Measurements from ENCODE around the gene NBPF1. TPM values are rescaled to one million over a fixed set of nuclear protein-coding genes. Genes with fewer than 3 reads are reported as not detected.
"Not testable (repeated sequence)": the region's sequence is repeated elsewhere in the genome, so short reads cannot be mapped to it uniquely, and the experiment has no call there.

Gene NBPF1
- total RNA-seq, 1 experiment from 2014 or later = 46.0 TPM

DNA sequence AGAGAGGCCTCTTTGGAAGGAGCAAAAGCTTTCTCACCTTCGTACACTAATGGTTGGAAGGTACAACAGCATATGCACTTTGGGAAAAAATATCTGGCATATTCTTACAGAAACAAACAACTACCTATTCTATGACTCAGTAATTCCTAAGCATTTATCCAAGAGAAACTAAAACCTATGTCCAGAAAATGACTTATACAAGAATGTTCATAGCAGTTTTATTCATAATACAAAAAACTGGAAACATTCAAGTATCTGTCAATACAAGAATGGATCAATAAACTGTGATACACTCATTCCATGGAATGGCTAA is 8.2 kb downstream of the NBPF1 start:
- no peaks in the 10 kb centered on the region for H3K4me1 ChIP-seq (ENCODE audit: control insufficient read depth in 1 of 2, insufficient read depth in 2 of 2, low read length in 2 of 2)
- no peaks in the 10 kb centered on the region for H3K27me3 ChIP-seq (ENCODE audit: insufficient read depth, low read length)
- H3K9me2 ChIP-seq (ENCODE audit: insufficient read depth) = no peaks in the 10 kb centered on the region
- ChIA-PET RAD21 (ENCODE audit: low non-redundant PET in 1 of 2, low total read pairs in 2 of 2, uncharacterized antibody in 2 of 2, unreplicated experiment in 2 of 2) (no interaction called here), CTCF (interaction anchor here (1.6 to 2.0 kb wide), 2 partner anchors 16 to 19 kb away, joined by 3 to 8 read pairs; no protein-coding TSS in a partner anchor), POLR2A (no interaction called here)
- H3K27ac ChIP-seq (ENCODE audit: low read depth, low read length) = no peak overlapping the region
- no TSS peak for BruUV-seq (replicated peaks)
- peaks cover 31 to 32% of the 10 kb centered on the region in 2 experiments for H3K36me3 ChIP-seq (ENCODE audit: control insufficient read depth in 1 of 2, insufficient read depth in 2 of 2, low read length in 2 of 2)
- no peak overlapping the region for H3K4me2 ChIP-seq (ENCODE audit: low read length)
- no peak overlapping the region for H2AFZ ChIP-seq (ENCODE audit: low read depth, low read length, poor library complexity, severe bottlenecking)
- intact Hi-C loops (cut with micrococcal nuclease) = no loop called here
- peaks cover 10% of the 10 kb centered on the region for H3K79me2 ChIP-seq (ENCODE audit: insufficient read depth, low read length)
- DNase-seq (ENCODE audit: low read depth, low spot score) (no peak), ATAC-seq (no peak)
- TF ChIP-seq JUND (IDR thresholded peaks at IDR 0.05) (no peak), TCF7L2 (IDR thresholded peaks at IDR 0.05; ENCODE audit: borderline replicate concordance, extremely low read depth, insufficient read depth, insufficient read length) (no peak), FOSL1 (IDR thresholded peaks at IDR 0.05; ENCODE audit: low read depth) (no peak), ZFX (IDR thresholded peaks at IDR 0.05) (no peak)
- TF ChIP-seq, protein P1, sequence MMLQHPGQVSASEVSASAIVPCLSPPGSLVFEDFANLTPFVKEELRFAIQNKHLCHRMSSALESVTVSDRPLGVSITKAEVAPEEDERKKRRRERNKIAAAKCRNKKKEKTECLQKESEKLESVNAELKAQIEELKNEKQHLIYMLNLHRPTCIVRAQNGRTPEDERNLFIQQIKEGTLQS (IDR thresholded peaks at IDR 0.05) = no peak
- TF ChIP-seq, protein P2, sequence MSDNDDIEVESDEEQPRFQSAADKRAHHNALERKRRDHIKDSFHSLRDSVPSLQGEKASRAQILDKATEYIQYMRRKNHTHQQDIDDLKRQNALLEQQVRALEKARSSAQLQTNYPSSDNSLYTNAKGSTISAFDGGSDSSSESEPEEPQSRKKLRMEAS (IDR thresholded peaks at IDR 0.05) = no peak
- TF ChIP-seq, protein P3, sequence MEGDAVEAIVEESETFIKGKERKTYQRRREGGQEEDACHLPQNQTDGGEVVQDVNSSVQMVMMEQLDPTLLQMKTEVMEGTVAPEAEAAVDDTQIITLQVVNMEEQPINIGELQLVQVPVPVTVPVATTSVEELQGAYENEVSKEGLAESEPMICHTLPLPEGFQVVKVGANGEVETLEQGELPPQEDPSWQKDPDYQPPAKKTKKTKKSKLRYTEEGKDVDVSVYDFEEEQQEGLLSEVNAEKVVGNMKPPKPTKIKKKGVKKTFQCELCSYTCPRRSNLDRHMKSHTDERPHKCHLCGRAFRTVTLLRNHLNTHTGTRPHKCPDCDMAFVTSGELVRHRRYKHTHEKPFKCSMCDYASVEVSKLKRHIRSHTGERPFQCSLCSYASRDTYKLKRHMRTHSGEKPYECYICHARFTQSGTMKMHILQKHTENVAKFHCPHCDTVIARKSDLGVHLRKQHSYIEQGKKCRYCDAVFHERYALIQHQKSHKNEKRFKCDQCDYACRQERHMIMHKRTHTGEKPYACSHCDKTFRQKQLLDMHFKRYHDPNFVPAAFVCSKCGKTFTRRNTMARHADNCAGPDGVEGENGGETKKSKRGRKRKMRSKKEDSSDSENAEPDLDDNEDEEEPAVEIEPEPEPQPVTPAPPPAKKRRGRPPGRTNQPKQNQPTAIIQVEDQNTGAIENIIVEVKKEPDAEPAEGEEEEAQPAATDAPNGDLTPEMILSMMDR (IDR thresholded peaks at IDR 0.05 in 2 of 3, conservative IDR thresholded peaks at IDR 0.05 in 1 of 3; ENCODE audit: borderline replicate concordance in 1 of 3, insufficient read depth in 1 of 3, low read depth in 2 of 3, low read length in 2 of 3) = no peak
- H3K4me3 ChIP-seq (replicated peaks in 1 of 2; ENCODE audit: low read depth in 1 of 2, low read length in 2 of 2) = no peak overlapping the region
- H3K9me3 ChIP-seq (ENCODE audit: control insufficient read depth in 1 of 2, insufficient read depth in 1 of 2, low read depth in 1 of 2, low read length in 2 of 2) = no peaks in the 10 kb centered on the region
- H3K9ac ChIP-seq (ENCODE audit: low read length) = no peak overlapping the region
- no peaks in the 10 kb centered on the region for H4K20me1 ChIP-seq (ENCODE audit: insufficient read depth)

DNA sequence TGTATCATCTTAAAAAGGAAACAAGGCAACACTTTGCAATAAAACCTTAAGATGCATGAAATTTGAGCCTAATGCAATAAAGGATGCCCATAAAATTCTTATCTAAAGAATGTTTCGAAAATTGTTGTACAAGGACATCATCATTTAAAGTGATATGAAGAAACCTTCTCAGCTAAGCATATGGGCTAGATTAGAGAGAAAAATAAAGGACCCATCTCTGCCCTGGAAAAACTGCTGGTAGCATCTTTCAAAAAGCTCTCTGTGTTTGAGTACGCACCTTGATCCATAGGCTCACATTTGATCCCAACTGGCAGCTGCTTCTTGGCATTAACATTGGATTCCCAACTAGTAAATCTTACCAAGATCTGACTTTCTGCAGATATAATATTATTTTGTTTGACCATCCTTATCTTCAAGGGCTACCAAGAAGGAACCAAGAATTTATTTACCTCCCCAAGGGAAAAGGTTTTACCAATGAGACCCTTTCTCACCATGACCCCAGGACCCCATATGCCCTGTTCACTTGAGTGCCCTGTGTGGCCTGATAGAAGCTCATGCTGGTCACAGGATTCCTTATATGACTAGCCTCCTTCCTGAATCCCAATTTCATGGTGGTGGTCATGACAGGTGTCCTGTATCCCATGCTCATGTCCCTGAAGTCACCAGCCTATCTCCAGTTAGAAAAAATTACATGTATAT is 8.7 kb downstream of the NBPF1 start:
- H3K27ac ChIP-seq (ENCODE audit: low read depth, low read length); intact Hi-C loops (cut with micrococcal nuclease); ATAC-seq; POLR2A ChIA-PET; H4K20me1 ChIP-seq (ENCODE audit: insufficient read depth); H3K79me2 ChIP-seq (ENCODE audit: insufficient read depth, low read length); H3K9me2 ChIP-seq (ENCODE audit: insufficient read depth); H3K27me3 ChIP-seq (ENCODE audit: insufficient read depth, low read length); RAD21 ChIA-PET (ENCODE audit: low non-redundant PET in 1 of 2, low total read pairs in 2 of 2, uncharacterized antibody in 2 of 2, unreplicated experiment in 2 of 2); H3K4me2 ChIP-seq (ENCODE audit: low read length); BruUV-seq (replicated peaks); H3K4me3 ChIP-seq (replicated peaks in 1 of 2; ENCODE audit: low read depth in 1 of 2, low read length in 2 of 2); H3K4me1 ChIP-seq (ENCODE audit: control insufficient read depth in 1 of 2, insufficient read depth in 2 of 2, low read length in 2 of 2); H3K9ac ChIP-seq (ENCODE audit: low read length); DNase-seq (ENCODE audit: low read depth, low spot score); H3K9me3 ChIP-seq (ENCODE audit: control insufficient read depth in 1 of 2, insufficient read depth in 1 of 2, low read depth in 1 of 2, low read length in 2 of 2); H2AFZ ChIP-seq (ENCODE audit: low read depth, low read length, poor library complexity, severe bottlenecking): not testable (repeated sequence)
- CTCF ChIA-PET = interaction anchor here (1.6 to 2.0 kb wide), 2 partner anchors 16 to 20 kb away, joined by 3 to 8 read pairs; no protein-coding TSS in a partner anchor
- H3K36me3 ChIP-seq (ENCODE audit: control insufficient read depth in 1 of 2, insufficient read depth in 2 of 2, low read length in 2 of 2) = peaks cover 31 to 32% of the 10 kb centered on the region in 2 experiments

DNA sequence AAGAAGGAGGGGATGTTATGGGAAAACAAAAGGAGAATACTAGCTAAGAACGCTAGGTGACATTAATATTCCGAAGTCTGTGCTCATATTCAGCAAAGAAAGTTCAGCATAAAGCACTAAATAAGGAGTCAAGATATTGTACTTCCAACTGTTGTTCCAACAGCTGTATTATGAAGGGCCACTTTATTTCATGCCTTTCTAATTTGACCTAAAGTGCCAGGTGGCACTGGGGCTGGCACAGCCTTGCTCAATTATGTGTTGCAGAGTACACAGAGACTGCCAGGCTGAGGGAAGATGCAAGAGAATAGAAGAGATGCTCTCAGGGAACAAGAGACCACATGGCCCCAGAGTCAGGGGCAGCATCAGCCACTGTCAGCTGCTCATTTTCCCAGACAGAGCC is 9.7 kb downstream of the NBPF1 start:
- H2AFZ ChIP-seq (ENCODE audit: low read depth, low read length, poor library complexity, severe bottlenecking); intact Hi-C loops (cut with micrococcal nuclease); H3K27me3 ChIP-seq (ENCODE audit: insufficient read depth, low read length); H3K9me3 ChIP-seq (ENCODE audit: control insufficient read depth in 1 of 2, insufficient read depth in 1 of 2, low read depth in 1 of 2, low read length in 2 of 2); POLR2A ChIA-PET; H3K4me1 ChIP-seq (ENCODE audit: control insufficient read depth in 1 of 2, insufficient read depth in 2 of 2, low read length in 2 of 2); H4K20me1 ChIP-seq (ENCODE audit: insufficient read depth); H3K9ac ChIP-seq (ENCODE audit: low read length); ATAC-seq; H3K9me2 ChIP-seq (ENCODE audit: insufficient read depth); H3K27ac ChIP-seq (ENCODE audit: low read depth, low read length); H3K4me2 ChIP-seq (ENCODE audit: low read length); BruUV-seq (replicated peaks); DNase-seq (ENCODE audit: low read depth, low spot score); H3K4me3 ChIP-seq (replicated peaks in 1 of 2; ENCODE audit: low read depth in 1 of 2, low read length in 2 of 2); H3K79me2 ChIP-seq (ENCODE audit: insufficient read depth, low read length): not testable (repeated sequence)
- RAD21 ChIA-PET (ENCODE audit: low non-redundant PET in 1 of 2, low total read pairs in 2 of 2, uncharacterized antibody in 2 of 2, unreplicated experiment in 2 of 2) = interaction anchor here in 1 of 2 experiments (0.5 kb wide), 1 partner anchor 10 kb away, joined by 3 read pairs; the partner anchor contains the start of gene NBPF1
- H3K36me3 ChIP-seq (ENCODE audit: control insufficient read depth in 1 of 2, insufficient read depth in 2 of 2, low read length in 2 of 2) = peaks cover 31 to 32% of the 10 kb centered on the region in 2 experiments
- CTCF ChIA-PET = interaction anchor here (2.5 kb wide), 1 partner anchor 18 kb away, joined by 6 read pairs; no protein-coding TSS in a partner anchor
